NCI-H146 treated with DMSO at 0.1 percent for 48 hours (cell line): ENCODE data around the gene HDDC2.
"Not testable (repeated sequence)": the region's sequence is repeated elsewhere in the genome, so short reads cannot be mapped to it uniquely, and the experiment has no call there.

Source experiments
- DNase-seq: peaks from one replicate; lab custom pipeline; 2025; ENCODE audit not compliant: unreplicated experiment; lab: John Stamatoyannopoulos, UW

The HDDC2 gene

DNA sequence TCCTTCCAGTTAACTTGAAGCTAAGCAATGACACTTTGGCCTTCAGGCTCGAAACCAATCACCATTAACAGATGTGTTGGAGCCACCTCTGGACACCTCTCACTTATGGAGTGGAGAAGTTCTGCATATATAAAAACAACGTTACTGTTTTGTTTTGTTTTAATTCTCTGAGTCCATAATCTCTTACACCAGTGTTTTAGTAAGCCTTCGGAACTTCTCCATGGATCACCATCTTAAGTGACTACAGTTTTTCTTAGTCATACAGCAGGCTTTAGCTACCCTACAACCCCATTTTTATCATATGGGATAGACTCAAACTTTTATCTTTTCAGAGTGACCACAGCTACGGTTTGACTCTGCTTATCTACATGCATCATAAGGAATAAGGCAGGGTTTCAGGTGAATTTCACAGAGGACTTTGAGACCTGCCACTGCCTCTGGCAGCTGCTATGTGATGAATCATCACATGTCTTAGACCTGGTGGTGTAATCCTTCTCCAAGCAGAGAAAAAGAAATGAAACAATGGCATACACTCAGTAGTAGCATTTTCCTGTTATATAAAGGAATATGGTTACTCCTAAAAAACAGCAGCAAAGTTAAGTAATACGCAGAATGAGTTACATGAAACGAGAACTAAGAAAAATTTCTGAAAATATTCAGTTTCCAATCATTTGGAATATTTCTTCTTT lies 5.5 kb upstream of the HDDC2 start:
- DNase-seq = no peak

DNA sequence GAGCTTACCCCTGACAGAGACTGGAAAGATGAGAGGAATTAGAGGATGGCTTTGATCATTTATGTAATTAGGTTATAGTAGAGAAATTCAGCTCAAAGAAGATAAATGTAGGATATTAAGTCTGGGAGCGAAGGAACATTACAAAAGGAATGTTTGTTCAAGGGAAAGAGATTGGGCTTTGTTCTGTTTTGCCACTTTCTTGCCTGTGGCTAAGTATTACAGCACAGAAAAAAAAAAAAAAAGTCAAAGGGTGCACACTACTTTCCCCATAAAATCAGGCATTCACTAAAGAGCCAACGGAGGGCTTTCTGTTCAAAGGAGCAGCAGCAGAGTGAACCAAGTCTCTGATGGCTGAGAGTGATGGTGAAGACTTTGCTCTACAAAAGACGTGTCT lies 5.0 kb upstream of the HDDC2 start:
- DNase-seq = no peak

DNA sequence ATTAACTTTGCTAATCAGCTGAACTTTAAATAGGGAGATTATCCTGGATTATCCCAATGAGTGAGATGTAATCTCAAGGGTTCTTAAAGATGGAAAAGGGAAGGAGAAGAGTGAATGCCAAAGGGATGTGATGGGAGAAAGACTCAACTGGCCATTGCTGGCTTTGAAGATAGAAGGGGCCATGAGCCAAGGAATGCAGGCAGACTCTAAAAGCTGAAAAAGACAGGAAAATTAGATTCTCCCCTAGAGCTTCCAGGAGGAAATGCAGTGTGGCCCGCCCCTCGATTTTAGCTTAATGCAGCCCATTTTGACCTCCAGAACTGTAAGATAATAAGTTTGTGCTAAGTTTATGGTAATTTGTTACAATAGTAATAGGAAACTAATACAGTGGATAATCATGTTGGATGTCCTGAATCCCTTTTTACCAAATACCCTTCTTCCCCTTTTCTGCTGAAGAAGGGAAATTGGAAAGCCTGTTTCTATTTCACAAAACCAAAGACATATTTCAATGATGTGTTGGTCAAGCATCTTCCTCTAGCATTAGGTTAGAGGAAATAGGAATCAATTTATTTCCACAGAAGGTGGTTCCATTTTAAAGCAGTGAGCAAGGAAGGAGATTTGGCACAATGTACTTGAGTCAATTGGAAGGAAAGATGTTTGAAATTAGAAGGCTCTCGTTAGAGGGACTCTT lies 3.3 kb upstream of the HDDC2 start:
- DNase-seq = no peak

DNA sequence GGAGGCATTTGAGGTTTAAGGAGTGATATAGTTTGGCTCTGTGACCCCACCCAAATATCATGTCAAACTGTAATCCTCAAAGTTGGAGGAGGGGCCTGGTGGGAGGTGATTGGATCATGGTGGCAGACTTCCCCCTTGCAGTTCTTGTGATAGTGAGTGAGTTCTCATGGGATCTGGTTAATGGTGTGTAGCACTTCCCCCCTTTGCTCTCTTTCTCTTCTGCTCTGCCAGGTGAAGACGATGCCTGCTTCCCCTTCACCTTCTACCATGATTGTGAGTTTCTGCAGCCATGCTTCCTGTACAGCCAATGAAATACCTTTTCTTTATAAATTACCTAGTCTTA lies 1.7 kb upstream of the HDDC2 start:
- DNase-seq = no peak

DNA sequence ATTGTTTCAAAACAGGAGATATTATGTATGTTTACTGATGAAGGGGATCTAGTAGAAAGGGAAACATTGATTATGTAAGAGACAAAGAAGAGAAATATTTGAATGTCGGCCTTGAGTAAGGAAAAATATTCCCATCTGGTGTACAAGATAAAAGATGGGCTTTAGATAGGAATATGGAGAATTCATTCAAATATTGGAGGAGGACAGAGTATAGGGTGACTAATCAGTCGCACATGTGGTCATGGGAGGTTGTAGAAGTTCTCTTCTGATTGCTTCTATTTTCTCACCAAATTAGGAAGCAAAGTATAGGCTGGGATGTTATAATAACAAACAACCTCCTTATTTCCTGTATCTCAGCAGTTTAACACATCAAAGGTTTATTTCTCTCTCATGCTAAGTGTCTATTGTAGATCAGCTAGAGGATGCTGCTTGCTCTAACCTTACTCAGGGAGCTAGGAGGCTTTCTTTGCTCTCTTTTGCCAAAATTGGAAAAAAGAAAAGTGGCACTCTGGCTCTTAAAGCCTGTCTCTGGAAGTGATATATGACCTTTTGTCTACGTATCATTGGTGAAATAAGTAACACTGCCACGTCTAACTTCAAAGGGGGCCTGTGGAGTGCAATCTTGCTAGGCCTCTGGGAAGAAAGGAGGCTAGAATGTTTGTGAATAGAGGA lies 1.2 kb upstream of the HDDC2 start:
- DNase-seq = no peak

DNA sequence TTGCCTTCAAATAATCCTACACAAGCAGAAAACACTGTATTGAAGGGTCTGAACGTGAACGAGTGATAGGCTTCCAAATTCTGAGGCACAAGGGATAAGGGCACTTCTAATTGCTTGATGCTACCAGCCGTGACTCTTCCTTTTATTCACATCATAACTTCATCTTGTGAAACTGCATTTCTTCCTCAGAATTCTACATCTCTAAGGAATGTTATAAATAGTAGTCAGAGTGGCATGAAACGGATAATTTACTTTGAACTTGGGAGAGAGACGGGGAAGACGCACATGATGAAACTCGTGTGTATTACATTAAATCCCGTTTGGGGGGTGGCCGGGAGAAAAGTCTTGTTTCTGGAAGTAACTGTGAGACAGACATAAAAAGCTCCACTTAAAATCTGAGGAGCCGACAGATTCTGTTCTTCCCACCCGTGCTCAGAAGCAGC lies 754 bp downstream of the HDDC2 start:
- peak; percentile 59 for DNase-seq

DNA sequence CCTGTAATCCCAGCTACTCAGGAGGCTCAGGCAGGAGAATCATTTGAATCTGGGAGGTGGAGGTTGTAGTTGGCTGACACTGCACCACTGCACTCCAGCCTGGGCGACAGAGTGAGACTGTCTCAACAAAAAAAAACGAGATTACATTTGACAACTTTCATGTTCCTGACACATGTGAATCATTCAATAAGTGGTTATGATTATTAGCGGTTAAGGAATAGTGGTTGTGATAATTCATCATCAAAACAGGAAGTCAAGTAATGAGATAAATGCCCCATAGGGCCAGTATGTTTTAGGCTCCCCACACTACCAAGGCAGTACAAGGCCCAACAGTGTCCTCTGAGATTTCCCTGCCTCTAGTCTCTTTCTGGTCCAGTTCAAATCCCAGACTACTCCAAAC lies 2.5 kb downstream of the HDDC2 start:
- no peak for DNase-seq

DNA sequence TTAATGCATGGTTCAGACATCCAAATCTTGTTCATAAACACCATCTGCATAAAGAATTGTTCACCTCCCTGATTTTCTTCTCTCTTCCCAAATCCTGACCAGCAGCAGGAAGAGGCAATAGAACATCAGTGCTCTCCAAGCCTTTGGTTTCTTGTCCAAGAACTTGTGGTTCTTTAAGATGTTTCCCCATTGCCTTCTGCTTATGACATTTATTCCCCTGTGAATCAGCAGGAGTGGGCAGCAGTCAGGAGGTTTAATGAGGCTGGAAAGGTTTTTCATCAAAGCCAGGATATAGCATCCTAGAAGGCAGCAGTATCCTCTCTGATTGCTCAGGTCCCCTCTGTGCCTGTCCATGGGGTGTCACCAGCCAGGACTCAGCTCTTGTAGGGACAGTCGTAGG lies 5.3 kb downstream of the HDDC2 start:
- no peak for DNase-seq

DNA sequence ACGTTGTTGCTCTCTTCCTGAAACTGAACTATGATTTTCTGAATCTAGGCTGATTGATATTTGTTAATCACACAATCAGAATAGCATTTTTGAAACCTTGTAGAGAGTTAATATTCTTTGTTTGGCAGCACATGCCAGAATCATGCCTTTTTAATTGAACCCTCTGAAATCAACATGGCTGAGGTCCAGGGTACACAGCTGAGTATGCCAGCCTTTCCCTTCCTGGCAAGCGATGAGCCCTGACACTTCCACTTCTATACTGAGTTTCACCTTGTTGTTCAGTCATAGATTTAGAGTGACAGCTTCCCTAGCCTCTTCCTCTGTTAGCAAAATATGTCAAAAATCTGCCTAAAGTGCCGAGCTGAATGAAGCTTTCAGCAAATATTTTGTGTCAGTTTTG lies 6.8 kb downstream of the HDDC2 start:
- DNase-seq = no peak

DNA sequence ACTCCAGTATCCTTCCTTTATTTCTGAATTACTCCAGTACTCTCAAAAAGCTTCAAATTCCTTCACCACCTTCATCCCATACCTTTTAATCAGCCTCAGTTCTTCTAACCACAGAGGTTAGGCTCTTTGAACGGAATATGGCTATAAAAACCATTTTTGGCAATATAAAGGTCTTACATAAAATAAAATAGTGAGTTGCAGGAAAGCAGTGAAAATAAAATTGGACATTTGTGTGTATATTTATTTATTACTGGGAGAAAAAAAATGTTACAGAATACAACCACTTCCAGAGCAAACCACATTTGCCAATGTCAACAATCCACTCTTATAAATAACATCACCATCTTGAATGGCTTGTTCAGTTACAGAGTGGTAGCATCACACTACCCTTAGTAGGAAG lies 7.7 kb downstream of the HDDC2 start:
- DNase-seq = no peak

DNA sequence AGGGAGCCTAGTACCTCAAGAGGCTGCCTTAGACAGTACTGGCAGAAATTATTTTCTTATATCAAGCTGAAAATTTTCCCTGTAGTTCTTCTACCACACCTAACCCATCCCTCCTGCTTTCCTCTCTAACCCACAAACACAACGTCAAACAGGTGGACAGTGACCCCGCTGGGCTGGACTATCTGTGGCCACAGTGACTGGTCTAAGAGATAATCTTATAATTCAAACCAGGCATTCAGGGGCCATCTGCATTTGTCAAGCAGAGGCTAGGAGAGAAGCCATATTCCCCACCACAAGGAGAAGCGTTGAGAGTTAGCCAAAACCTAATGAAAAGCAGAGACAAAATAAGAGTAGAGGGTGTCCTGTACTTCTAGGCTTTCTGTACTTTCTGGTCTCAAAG lies 8.2 kb downstream of the HDDC2 start:
- no peak for DNase-seq

DNA sequence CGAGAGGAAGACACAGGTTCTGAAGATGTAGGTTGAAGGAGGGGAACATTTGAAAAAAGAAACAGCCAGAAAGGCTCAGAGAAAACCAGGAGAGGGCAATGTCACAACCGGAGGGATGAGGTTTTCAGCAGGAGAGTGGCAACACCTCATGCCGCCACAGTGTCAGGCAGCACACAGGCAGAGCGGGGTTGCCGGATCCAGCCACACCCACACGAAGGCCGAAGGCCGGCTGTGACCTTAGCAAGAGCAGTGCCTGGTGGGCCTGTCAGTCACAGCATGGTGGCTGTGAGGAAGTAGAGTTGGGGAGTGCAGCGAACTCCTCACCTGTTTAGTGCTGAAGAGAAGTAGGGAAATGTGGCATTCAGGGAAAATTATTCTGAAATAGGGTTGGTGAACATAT lies 14.0 kb downstream of the HDDC2 start:
- no peak for DNase-seq

DNA sequence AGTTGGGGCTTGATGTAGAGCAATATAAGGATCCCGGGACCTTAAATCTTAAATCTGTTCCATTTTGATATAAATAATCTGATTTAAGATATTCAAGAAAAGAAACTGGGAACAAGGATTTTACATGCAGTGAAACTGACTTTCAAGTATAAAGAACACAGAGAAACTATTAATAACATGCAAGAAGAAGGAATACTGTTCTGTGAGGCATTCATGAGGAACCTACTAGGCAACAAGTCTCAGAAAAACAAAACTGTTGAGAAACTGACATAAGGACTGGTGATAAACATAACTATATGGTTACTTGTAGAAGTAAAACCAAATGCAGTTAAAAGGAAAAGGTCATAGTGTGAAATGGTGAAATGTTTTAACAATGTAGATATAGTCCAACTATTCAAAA lies 15.8 kb downstream of the HDDC2 start:
- DNase-seq = no peak

DNA sequence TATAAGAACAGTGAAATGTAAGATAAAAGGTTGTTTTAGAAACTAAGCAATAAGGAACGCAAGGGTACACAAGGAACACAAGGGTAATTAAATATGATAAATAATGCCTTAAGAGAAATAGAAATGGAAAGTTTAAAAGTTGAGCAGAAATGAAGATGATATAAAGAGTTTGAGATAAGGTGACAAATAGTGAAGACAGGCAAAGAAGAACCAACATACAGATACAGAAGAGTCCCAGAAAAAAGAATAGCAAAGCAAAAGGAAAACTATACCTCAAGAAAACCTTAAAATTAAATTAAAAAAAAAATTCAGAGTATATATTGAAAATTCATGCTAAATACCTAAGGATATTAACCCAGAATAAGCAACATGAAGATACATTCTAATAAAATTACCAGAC lies 16.4 kb downstream of the HDDC2 start:
- DNase-seq = no peak

DNA sequence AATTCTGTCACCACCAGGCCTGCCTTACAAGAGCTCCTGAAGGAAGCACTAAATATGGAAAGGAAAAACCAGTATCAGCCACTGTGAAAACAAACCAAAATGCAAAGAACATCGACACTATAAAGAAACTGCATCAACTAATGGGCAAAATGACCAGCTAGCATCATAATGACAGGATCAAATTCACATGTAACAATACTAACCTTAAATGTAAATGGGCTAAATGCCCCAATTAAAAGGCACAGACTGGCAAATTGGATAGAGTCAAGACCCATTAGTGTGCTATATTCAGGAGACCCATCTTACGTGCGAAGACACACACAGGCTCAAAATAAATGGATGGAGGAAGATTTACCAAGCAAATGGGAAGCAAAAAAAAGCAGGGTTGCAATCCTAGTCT lies 19.3 kb downstream of the HDDC2 start:
- not testable (repeated sequence) for DNase-seq

DNA sequence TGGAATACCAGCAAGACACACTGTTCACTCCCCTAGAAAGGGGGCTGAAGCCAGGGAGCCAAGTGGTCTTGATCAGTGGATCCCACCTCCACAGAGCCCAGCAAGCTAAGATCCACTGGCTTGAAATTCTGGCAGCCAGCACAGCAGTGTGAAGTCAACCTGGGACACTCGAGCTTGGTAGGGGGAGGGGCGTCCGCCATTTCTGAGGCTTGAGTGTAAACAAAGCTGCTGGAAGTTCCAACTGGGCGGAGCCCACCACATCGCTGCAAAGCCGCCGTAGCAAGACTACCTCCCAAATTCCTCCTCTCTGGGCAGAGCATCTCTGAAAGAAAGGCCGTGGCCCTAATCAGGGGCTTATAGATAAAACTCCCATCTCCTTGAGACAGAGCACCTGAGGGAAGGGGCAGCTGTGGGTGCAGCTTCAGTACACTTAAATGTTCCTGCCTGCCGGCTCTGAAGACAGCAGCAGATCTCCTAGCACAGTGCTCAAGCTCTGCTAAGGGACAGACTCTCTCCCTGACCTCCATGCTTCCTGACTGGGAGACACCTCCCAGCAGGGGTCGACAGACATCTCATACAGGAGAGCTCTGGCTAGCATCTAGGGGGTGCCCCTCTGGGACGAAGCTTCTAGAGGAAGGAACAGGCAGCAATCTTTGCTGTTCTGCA lies 21.3 kb downstream of the HDDC2 start:
- not testable (repeated sequence) for DNase-seq

DNA sequence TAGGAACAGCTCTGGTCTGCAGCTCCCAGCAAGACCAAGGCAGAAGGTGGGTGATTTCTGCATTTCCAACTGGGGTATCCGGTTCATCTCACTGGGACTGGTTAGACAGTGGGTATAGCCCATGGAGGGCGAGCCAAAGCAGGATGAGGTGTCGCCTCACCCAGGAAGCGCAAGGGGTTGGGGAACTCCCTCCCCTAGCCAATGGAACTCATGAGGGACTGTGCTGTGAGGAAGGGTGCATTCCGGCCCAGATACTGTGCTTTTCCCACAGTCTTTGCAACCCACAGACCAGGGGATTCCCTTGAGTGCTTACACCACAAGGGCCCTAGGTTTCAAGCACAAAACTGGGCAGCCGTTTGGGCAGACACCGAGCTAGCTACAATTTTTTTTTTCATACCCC lies 21.8 kb downstream of the HDDC2 start:
- DNase-seq = no peak

DNA sequence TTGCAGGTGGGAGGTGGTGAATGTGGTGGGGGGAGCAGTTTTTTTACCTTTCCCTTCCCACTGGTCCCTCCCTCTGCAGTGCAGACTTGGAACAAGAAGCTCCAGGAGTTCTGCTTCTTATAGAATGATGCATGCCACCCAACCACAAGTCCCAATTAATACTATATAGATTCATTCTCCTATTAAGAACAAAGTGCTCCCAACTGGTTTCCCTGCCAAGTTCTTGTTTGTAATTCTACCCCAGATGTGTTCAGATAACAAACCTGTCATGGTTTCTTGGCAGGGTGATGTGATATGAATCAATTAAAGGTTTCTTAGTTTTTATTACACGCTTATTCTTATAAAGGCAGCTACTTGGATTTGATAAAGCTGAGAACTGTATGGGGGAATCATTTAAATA lies 23.9 kb downstream of the HDDC2 start:
- DNase-seq = no peak

DNA sequence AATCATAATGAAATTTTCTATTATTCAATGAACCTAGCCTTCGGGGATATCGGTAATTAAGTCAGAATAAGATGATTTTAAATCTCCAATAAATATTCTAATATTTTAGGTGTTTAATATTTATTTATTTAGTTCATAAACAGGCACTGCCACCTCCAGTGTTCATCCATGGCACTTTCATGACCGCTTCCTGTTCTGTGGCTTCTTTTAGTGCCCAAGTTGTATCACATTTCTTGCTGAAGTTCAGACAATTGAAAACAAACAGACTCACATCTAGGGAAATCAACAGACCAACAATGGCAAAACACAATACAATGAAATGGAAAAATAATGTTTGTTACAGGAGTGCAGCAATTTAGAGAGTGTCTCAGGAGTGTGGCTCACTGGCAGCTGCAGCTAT lies 26.0 kb downstream of the HDDC2 start:
- DNase-seq = no peak

DNA sequence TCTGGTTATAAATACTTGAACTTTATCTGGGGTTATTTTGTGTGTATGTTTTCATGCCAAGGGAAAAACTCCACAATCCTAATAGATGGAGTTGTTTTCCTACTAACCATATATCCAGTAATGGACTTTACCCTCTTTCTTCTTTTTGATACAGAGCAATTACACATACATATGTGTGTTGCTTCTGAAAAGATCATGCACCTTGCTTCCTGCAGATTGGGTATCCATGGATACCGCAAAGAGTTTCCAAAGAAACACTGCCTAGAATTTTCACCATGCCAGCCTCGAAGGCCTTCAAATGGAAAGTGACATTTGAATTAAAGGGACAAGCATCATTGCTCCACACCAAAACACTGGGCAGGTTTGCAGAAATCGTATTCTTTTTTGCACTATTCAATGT lies 26.8 kb downstream of the HDDC2 start:
- no peak for DNase-seq

DNA sequence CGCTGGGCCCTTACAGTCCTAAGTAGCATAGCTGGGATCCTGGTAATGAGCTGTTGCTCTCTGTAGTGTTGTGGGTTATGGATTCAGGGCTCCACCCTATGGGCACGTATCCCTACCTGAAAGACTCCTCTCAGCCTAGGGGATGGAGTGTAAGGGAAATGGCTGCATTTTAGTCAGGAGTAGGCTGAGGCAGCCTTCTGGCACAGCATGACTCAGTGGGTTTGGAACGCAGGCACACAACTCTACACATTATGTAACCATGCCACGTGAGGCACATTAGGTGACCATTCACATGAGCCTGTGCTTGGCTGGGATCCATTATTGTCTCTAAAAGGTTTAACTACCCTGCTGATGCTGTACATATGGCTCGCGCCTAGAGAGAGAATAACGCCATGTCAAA lies 27.8 kb downstream of the HDDC2 start:
- DNase-seq = no peak

DNA sequence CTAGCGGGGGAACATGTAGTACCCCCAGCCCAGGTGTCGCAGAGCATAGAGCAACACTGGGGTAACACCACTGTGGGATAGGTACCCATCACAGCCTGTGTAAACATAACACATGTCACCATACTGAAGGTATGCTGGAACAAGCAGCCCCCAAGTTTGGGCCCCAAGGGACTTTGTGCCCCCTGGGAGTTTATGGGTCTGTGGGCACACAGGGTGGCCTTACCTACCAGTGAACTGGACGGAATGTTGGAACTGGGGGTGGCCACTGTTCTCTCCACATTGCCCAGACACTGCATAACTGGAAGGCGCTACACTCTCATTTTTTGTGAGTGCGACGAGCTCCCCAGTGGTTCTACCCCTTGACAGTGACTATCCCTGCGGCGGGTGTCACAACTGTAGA lies 28.5 kb downstream of the HDDC2 start:
- no peak for DNase-seq
